K562 (cell line): ENCODE data around the gene CACNA2D4. TPM values are rescaled to one million over a fixed set of nuclear protein-coding genes. Genes with fewer than 3 reads are reported as not detected.

Experiments used
- ATAC-seq: fragments of 200-7000 bp; cut with Tn5 transposase; 3 replicates; pipeline ENCODE4 v1.9.1; 2020; ENCODE audit warnings: moderate library complexity
- BruUV-seq: library from RNA; stranded (reverse); fragments of 400-500 nt; replicated peaks from 2 replicates; lab custom pipeline; 2021; lab: Mats Ljungman, UMichigan
- CTCF ChIA-PET: fragments of 300-600 bp; formaldehyde crosslinking; extraction: SDS; loops from one replicate; lab custom pipeline; 2021; ENCODE audit warnings: low intra/inter-chr PET ratio; lab: Yijun Ruan, JAX
- POLR2A ChIA-PET: fragments of 300-600, 350-650 bp; sonication (Branson Sonifier 250); formaldehyde crosslinking; extraction: SDS; loops from one replicate; lab custom pipeline; 2021; ENCODE audit warnings: antibody characterized with exemption, inconsistent platforms; lab: Yijun Ruan, JAX
- DNase-seq, 4 experiments: peaks; one replicate each; pipeline versions ENCODE4 v3.0.0 to v3.0.0-alpha.2; 2011 to 2018; ENCODE audit warnings: low spot score in 3 of 4, mixed read lengths in 3 of 4; ENCODE audit errors: extremely low read depth in 1 of 4
- FAIRE-seq: peaks from 2 replicates; lab custom pipeline; 2011; peaks lifted over from hg19 to GRCh38; lab: Jason Lieb, UNC
- H2AFZ ChIP-seq: 2 replicates; pipeline ENCODE4 v1.6.0; 2011; ENCODE audit warnings: low read depth, low read length, control low read depth, inconsistent platforms
- H3K27ac ChIP-seq: fragments of 200-600 bp; 3 replicates; pipeline ENCODE4 v1.8.0; 2011; ENCODE audit warnings: low read depth, mild to moderate bottlenecking, control low read depth, inconsistent platforms, low read length, moderate library complexity, mixed read lengths; ENCODE audit errors: extremely low read depth
- H3K27me3 ChIP-seq, 2 experiments: fragments of 300-600 bp in 1 of 2; 2 replicates in 1 of 2; 3 replicates in 1 of 2; pipeline versions ENCODE4 v1.6.0 to v1.8.0; 2011; ENCODE audit warnings: inconsistent platforms in 2 of 2, low read length in 2 of 2, mild to moderate bottlenecking in 1 of 2, mixed read lengths in 1 of 2, moderate library complexity in 1 of 2; ENCODE audit not compliant: control insufficient read depth in 2 of 2, insufficient read depth in 2 of 2
- H3K36me3 ChIP-seq: fragments of 300-600 bp; 3 replicates; pipeline ENCODE4 v1.8.0; 2011; ENCODE audit warnings: mild to moderate bottlenecking, low read length, inconsistent platforms; ENCODE audit not compliant: control insufficient read depth, insufficient read depth
- H3K4me1 ChIP-seq, 2 experiments: fragments of 200-600 bp in 1 of 2; replicated peaks in 1 of 2; 2 replicates in 1 of 2; 3 replicates in 1 of 2; pipeline versions ENCODE4 v1.5.1 to v1.8.0; 2011; ENCODE audit warnings: inconsistent platforms in 2 of 2, low read length in 2 of 2, mild to moderate bottlenecking in 1 of 2, mixed read lengths in 1 of 2, moderate library complexity in 1 of 2; ENCODE audit not compliant: control insufficient read depth in 2 of 2, insufficient read depth in 2 of 2
- H3K4me2 ChIP-seq: 2 replicates; pipeline ENCODE4 v1.6.1; 2011; ENCODE audit warnings: low read length, control low read depth, inconsistent platforms, mixed read lengths; ENCODE audit not compliant: insufficient read depth
- H3K4me3 ChIP-seq: fragments of 200-600 bp; sonication (generic), shearing (Covaris generic); 2 replicates; pipeline ENCODE4 v1.5.1; 2016; ENCODE audit warnings: control low read depth, inconsistent platforms
- H3K79me2 ChIP-seq: fragments of 200-600 bp; 3 replicates; pipeline ENCODE4 v1.8.0; 2011; ENCODE audit warnings: low read length, inconsistent platforms; ENCODE audit not compliant: control insufficient read depth, insufficient read depth
- H3K9ac ChIP-seq, 2 experiments: 2 replicates each; pipeline versions ENCODE4 v1.6.0 to v1.6.1; 2011; ENCODE audit warnings: low read depth in 2 of 2, low read length in 2 of 2, control low read depth in 1 of 2, inconsistent platforms in 1 of 2, mild to moderate bottlenecking in 1 of 2, mixed read lengths in 1 of 2; ENCODE audit not compliant: insufficient read depth in 1 of 2
- H3K9me1 ChIP-seq: one replicate; pipeline ENCODE4 v1.6.0; 2011; ENCODE audit warnings: inconsistent platforms, mild to moderate bottlenecking, low read length, moderate library complexity; ENCODE audit not compliant: control insufficient read depth, insufficient read depth
- H3K9me3 ChIP-seq: replicated peaks from 2 replicates; pipeline ENCODE4 v1.5.1; 2011; ENCODE audit warnings: low read depth, low read length, inconsistent platforms; ENCODE audit not compliant: control insufficient read depth, insufficient read depth
- H4K20me1 ChIP-seq: replicated peaks from 2 replicates; pipeline ENCODE4 v1.6.1; 2011; ENCODE audit warnings: low read length, inconsistent platforms, mixed read lengths; ENCODE audit not compliant: control insufficient read depth, insufficient read depth
- ATF2 ChIP-seq: sonication (generic); formaldehyde crosslinking; IDR thresholded peaks from 2 replicates; pipeline ENCODE4 v1.8.1; 2022; ENCODE audit warnings: missing genetic modification reagents
- HSF4 ChIP-seq: fragments of 250-450 bp; sonication (Bioruptor Pico); IDR thresholded peaks from 2 replicates; pipeline ENCODE4 v2.1.2; 2022; ENCODE audit warnings: mild to moderate bottlenecking, moderate library complexity, borderline replicate concordance
- SIRT6 ChIP-seq: IDR thresholded peaks from one replicate; pipeline ENCODE4 v1.6.1; 2012; ENCODE audit warnings: low read depth, mild to moderate bottlenecking, control low read depth, inconsistent platforms, low read length, moderate library complexity
- STAT5A ChIP-seq: IDR thresholded peaks from 2 replicates; pipeline ENCODE4 v1.6.1; 2012; ENCODE audit warnings: low read length, inconsistent platforms, borderline replicate concordance
- STAT6 ChIP-seq: sonication (generic); formaldehyde crosslinking; IDR thresholded peaks from 2 replicates; pipeline ENCODE4 v1.8.1; 2023; ENCODE audit warnings: mild to moderate bottlenecking, missing genetic modification reagents
- XRCC4 ChIP-seq: IDR thresholded peaks from one replicate; pipeline ENCODE4 v1.6.1; 2011; ENCODE audit not compliant: insufficient read depth, insufficient read length; ENCODE audit errors: extremely low read depth
- WGBS: fragments of 100-300 bp; shearing (Covaris generic); methylation state at CpG from one replicate; pipeline ENCODE4 v1.1.6; 2016; ENCODE audit warnings: low coverage, mixed read lengths; ENCODE audit not compliant: insufficient coverage; ENCODE audit errors: missing lambda C conversion rate; 5-methylcytosine and 5-hydroxymethylcytosine counted together
- in situ Hi-C: fragments of 300-500 bp; cut with MboI; formaldehyde crosslinking; loops from 4 replicates; pipeline ENCODE4 v1.15.0; 2018; ENCODE audit warnings: inconsistent platforms, mixed read lengths
- intact Hi-C: fragments of 100-400 bp; cut with micrococcal nuclease; formaldehyde crosslinking; loops from 2 replicates; pipeline ENCODE4 v1.14.2; 2022
- polyA plus RNA-seq, 8 experiments: library from polyadenylated mRNA; depleted of rRNA in 4 of 8; stranded (reverse) in 5 of 8; unstranded in 3 of 8; fragments of >200 nt; fragmentation: Nextera tagmentation in 2 of 8; fragmentation: Illumina TruSeq in 1 of 8; extraction: Ambion mirVana in 2 of 8; extraction: Trizol in 1 of 8; gene quantifications; 2 replicates each; pipeline versions ENCODE4 v1.2.1 to v1.2.3, GENCODE V29; 2011 to 2014; ENCODE audit warnings: inconsistent platforms in 1 of 8, missing spikeins in 1 of 8
- total RNA-seq, 7 experiments: library from RNA; depleted of rRNA in 6 of 7; stranded (reverse); fragments of >200 nt in 6 of 7; fragmentation: Illumina TruSeq in 2 of 7; extraction: Trizol in 2 of 7; gene quantifications; 2 replicates each; pipeline versions ENCODE4 v1.2.1 to v1.2.3, GENCODE V29; 2011 to 2021; ENCODE audit warnings: low replicate concordance in 1 of 7

Gene CACNA2D4
- total and polyA plus RNA-seq, 9 of the 15 experiments (the other 6 are each of a cell fraction or from before 2014, with no cell fraction given), result 0.04 to 0.69 (median 0.40) TPM; not detected in 3

DNA sequence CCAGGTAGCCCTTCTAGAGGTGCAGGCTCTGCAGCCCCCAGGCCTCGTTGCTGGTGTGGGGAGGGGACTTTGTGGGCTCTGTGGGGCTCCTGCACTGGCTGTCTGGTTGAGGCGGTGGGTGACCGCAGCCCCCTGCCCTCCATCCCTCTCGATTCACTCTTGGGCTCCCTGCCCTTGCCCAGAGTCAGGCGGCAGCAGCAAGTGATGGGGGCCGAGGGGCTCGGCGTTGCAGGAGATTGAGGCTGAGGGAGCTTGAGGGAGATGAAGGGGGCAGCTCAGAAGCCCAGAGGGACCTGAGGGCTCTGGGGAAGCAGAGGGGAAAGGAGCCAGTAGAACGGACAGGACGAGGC is 107.5 kb downstream of the CACNA2D4 start:
- intact Hi-C loops (loop anchor here (10.0 kb wide), 1 partner anchor 104 kb away; the partner anchor contains the start of gene CACNA2D4), in situ Hi-C loops (no loop called here)
- FAIRE-seq (no peak), ATAC-seq (no peak), DNase-seq (no peak)
- no peak overlapping the region for H3K4me2 ChIP-seq
- no peak for TF ChIP-seq STAT6 (CRISPR knock-in tag)
- no peak for TF ChIP-seq HSF4
- no peak for TF ChIP-seq ATF2
- TF ChIP-seq XRCC4, result no peak
- no peak for TF ChIP-seq STAT5A
- no peak for TF ChIP-seq SIRT6
- H3K27ac ChIP-seq, result no peak overlapping the region
- H3K36me3 ChIP-seq, result no peaks in the 10 kb centered on the region
- H3K9me3 ChIP-seq, result no peaks in the 10 kb centered on the region
- H3K4me1 ChIP-seq, result peaks cover 27 to 32% of the 10 kb centered on the region in 2 experiments
- no peak overlapping the region for H2AFZ ChIP-seq
- H3K79me2 ChIP-seq, result no peaks in the 10 kb centered on the region
- no peak overlapping the region for H3K9ac ChIP-seq
- H4K20me1 ChIP-seq, result no peaks in the 10 kb centered on the region
- no peak overlapping the region for H3K4me3 ChIP-seq
- no TSS peak for BruUV-seq
- WGBS, result 46% methylated on average over 5 of the region's 10 CpGs
- H3K9me1 ChIP-seq, result no peaks in the 10 kb centered on the region
- ChIA-PET POLR2A (interaction anchor here (0.7 kb wide), 1 partner anchor 121 kb away, joined by 4 read pairs; no protein-coding TSS in a partner anchor), CTCF (no interaction called here)
- H3K27me3 ChIP-seq, result peaks cover 3 to 25% of the 10 kb centered on the region in 2 experiments; a peak in 3 of 5 replicates
